Measurements from ENCODE around the gene FILIP1. TPM values are rescaled to one million over a fixed set of nuclear protein-coding genes. Genes with fewer than 3 reads are reported as not detected.

The FILIP1 gene
- total RNA-seq, 4 donors from 2014 or later = 41.7 to 53.3 (median 48.4) TPM

GRCh38 chr6:75368151-75368779 is 125.3 kb downstream of the FILIP1 start:
- no peak for DNase-seq (ENCODE audit: extremely low spot score)
- H3K4me1 ChIP-seq = peaks cover 25 to 37% (median 29%) of the 10 kb centered on the region in 4 donors
- TF ChIP-seq POLR2A (IDR thresholded peaks at IDR 0.05; ENCODE audit: low read depth) (no peak), POLR2AphosphoS5 (IDR thresholded peaks at IDR 0.05) (peak; percentile 18 to 21), CTCF (IDR thresholded peaks at IDR 0.05) (peak; percentile 57 to 62 (median 59))
- H3K4me3 ChIP-seq = no peak overlapping the region
- H3K9me3 ChIP-seq = no peaks in the 10 kb centered on the region
- no peaks in the 10 kb centered on the region for H3K36me3 ChIP-seq
- no peaks in the 10 kb centered on the region for H3K27me3 ChIP-seq
- WGBS = 61% methylated on average over 6 of the region's 6 CpGs
- H3K27ac ChIP-seq (replicated peaks in 1 of 4) = peak overlapping the region; percentile 43 to 68 (median 60)
- intact Hi-C loops (cut with DNase I) = loop anchor here (2.0 to 5.0 kb wide), 2 partner anchors 135 to 154 kb away; no protein-coding TSS in a partner anchor

- Histone ChIP-seq H3K36me3 (peaks cover 0 to 41% (median 26%) of the 10 kb centered on the region in 4 donors), H3K4me1 (peaks cover 6 to 20% (median 11%) of the 10 kb centered on the region in 4 donors), H3K27me3 (no peaks in the 10 kb centered on the region), H3K4me3 (no peak overlapping the region), H3K9me3 (no peaks in the 10 kb centered on the region), H3K27ac (replicated peaks in 1 of 4) (no peak overlapping the region)
- 79% methylated on average over 2 of the region's 2 CpGs for WGBS
- TF ChIP-seq POLR2AphosphoS5 (IDR thresholded peaks at IDR 0.05) (no peak), POLR2A (IDR thresholded peaks at IDR 0.05; ENCODE audit: low read depth) (no peak), CTCF (IDR thresholded peaks at IDR 0.05) (no peak), EP300 (IDR thresholded peaks at IDR 0.05) (no peak)
- no peak for DNase-seq (ENCODE audit: extremely low spot score)
- intact Hi-C loops (cut with DNase I) = loop anchor here (5.0 kb wide), 1 partner anchor 61 kb away; no protein-coding TSS in a partner anchor
Observed at GRCh38 chr6:75363304-75363703, 130.3 kb downstream of the FILIP1 start.

GRCh38 chr6:75353644-75354043 is 140.0 kb downstream of the FILIP1 start:
- H3K27ac ChIP-seq (replicated peaks in 1 of 4) = no peak overlapping the region
- TF ChIP-seq POLR2A (IDR thresholded peaks at IDR 0.05; ENCODE audit: low read depth) = no peak
- TF ChIP-seq CTCF (IDR thresholded peaks at IDR 0.05) = no peak
- TF ChIP-seq POLR2AphosphoS5 (IDR thresholded peaks at IDR 0.05) = no peak
- no peak for TF ChIP-seq EP300 (IDR thresholded peaks at IDR 0.05)
- H3K36me3 ChIP-seq = peaks cover 6 to 30% (median 9%) of the 10 kb centered on the region in 4 donors
- WGBS = 94% methylated on average over 4 of the region's 4 CpGs
- no peaks in the 10 kb centered on the region for H3K9me3 ChIP-seq
- H3K4me3 ChIP-seq = no peak overlapping the region
- intact Hi-C loops (cut with DNase I) = no loop called here
- H3K27me3 ChIP-seq = no peaks in the 10 kb centered on the region
- peaks cover 12 to 31% (median 18%) of the 10 kb centered on the region in 4 donors for H3K4me1 ChIP-seq
- DNase-seq (ENCODE audit: extremely low spot score) = no peak

GRCh38 chr6:75351570-75351969 is 142.0 kb downstream of the FILIP1 start:
- TF ChIP-seq EP300 (IDR thresholded peaks at IDR 0.05) = no peak
- no peak for DNase-seq (ENCODE audit: extremely low spot score)
- H3K4me1 ChIP-seq = peaks cover 9 to 38% (median 28%) of the 10 kb centered on the region in 4 donors
- no peak overlapping the region for H3K4me3 ChIP-seq
- WGBS = 72% methylated on average over 2 of the region's 2 CpGs
- H3K27ac ChIP-seq (replicated peaks in 1 of 4) = no peak overlapping the region
- H3K9me3 ChIP-seq = no peaks in the 10 kb centered on the region
- H3K27me3 ChIP-seq = no peaks in the 10 kb centered on the region
- intact Hi-C loops (cut with DNase I) = no loop called here
- peaks cover 6 to 22% (median 9%) of the 10 kb centered on the region in 4 donors for H3K36me3 ChIP-seq

GRCh38 chr6:75350808-75351207 is 142.8 kb downstream of the FILIP1 start:
- Histone ChIP-seq H3K4me1 (peaks cover 9 to 34% (median 28%) of the 10 kb centered on the region in 4 donors), H3K36me3 (peaks cover 6 to 22% (median 9%) of the 10 kb centered on the region in 4 donors), H3K4me3 (no peak overlapping the region), H3K27me3 (no peaks in the 10 kb centered on the region), H3K9me3 (no peaks in the 10 kb centered on the region), H3K27ac (replicated peaks in 1 of 4) (no peak overlapping the region)
- 86% methylated on average over 6 of the region's 6 CpGs for WGBS
- DNase-seq (ENCODE audit: extremely low spot score) = no peak
- TF ChIP-seq POLR2A (IDR thresholded peaks at IDR 0.05; ENCODE audit: low read depth) = no peak
- TF ChIP-seq POLR2AphosphoS5 (IDR thresholded peaks at IDR 0.05) = no peak
- no peak for TF ChIP-seq CTCF (IDR thresholded peaks at IDR 0.05)
- TF ChIP-seq EP300 (IDR thresholded peaks at IDR 0.05) = no peak
- intact Hi-C loops (cut with DNase I) = no loop called here
